Right lobe of liver (tissue), 4 donors: ENCODE data around the gene ARCN1.

Experiments
- POLR2A ChIP-seq: fragments of 450-650 bp; IDR thresholded peaks from one replicate; pipeline ENCODE4 v1.6.1; 2017; ENCODE audit warnings: antibody characterized with exemption, mild to moderate bottlenecking
- TF ChIP-seq, protein P1 (sequence below), 4 donors: fragments of 200-600 bp in 3 of 4; fragments of 450-650 bp in 1 of 4; IDR thresholded peaks; one replicate each; pipeline versions ENCODE4 v1.5.1 to v1.8.0; 2016 to 2022; ENCODE audit warnings: antibody characterized with exemption in 4 of 4, mild to moderate bottlenecking in 2 of 4
- donor health status: DM: no; HTN: no; CAD: no.
- donor health status: DM: no; HTN: no; CAD: no.
- donor health status: DM: no; HTN: yes; CAD: no.

- no peak for TF ChIP-seq POLR2A
- TF ChIP-seq, protein P1, sequence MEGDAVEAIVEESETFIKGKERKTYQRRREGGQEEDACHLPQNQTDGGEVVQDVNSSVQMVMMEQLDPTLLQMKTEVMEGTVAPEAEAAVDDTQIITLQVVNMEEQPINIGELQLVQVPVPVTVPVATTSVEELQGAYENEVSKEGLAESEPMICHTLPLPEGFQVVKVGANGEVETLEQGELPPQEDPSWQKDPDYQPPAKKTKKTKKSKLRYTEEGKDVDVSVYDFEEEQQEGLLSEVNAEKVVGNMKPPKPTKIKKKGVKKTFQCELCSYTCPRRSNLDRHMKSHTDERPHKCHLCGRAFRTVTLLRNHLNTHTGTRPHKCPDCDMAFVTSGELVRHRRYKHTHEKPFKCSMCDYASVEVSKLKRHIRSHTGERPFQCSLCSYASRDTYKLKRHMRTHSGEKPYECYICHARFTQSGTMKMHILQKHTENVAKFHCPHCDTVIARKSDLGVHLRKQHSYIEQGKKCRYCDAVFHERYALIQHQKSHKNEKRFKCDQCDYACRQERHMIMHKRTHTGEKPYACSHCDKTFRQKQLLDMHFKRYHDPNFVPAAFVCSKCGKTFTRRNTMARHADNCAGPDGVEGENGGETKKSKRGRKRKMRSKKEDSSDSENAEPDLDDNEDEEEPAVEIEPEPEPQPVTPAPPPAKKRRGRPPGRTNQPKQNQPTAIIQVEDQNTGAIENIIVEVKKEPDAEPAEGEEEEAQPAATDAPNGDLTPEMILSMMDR (IDR thresholded peaks at IDR 0.05), result no peak
Observed at GRCh38 chr11:118610225-118610772, 38.1 kb downstream of the ARCN1 start.
